SK-N-SH (cell line): ENCODE results near the gene PCDHGA1. TPM values are rescaled to one million over a fixed set of nuclear protein-coding genes. Genes with fewer than 3 reads are reported as not detected.
A peak's percentile ranks its signal among the peaks of the same experiment; 100 is the strongest.

Experiments
- CTCF ChIA-PET: fragments of 300-600, 350-600 bp; formaldehyde crosslinking; extraction: SDS; loops from one replicate; lab custom pipeline; 2021; lab: Yijun Ruan, JAX
- POLR2A ChIA-PET: fragments of 350-600 bp; sonication (Branson Sonifier 250); formaldehyde crosslinking; extraction: SDS; loops from one replicate; lab custom pipeline; 2020; ENCODE audit warnings: antibody characterized with exemption, inconsistent platforms; lab: Yijun Ruan, JAX
- DNase-seq: peaks from one replicate; pipeline ENCODE4 v3.0.0; 2012
- H2AFZ ChIP-seq: fragments of 200-600 bp; sonication (generic); 2 replicates; pipeline ENCODE4 v1.8.1; 2016; ENCODE audit warnings: antibody characterized with exemption, mild to moderate bottlenecking, low read depth
- H3F3A ChIP-seq: fragments of 200-600 bp; sonication (generic); replicated peaks from 2 replicates; pipeline ENCODE3; 2016; ENCODE audit warnings: antibody characterized with exemption, mild to moderate bottlenecking; ENCODE audit not compliant: insufficient read depth
- H3K27ac ChIP-seq, 2 experiments: fragments of 200-500 bp in 1 of 2; fragments of 200-600 bp in 1 of 2; sonication (Bioruptor generic) in 1 of 2; sonication (generic), shearing (Covaris generic) in 1 of 2; 2 replicates each; pipeline versions ENCODE4 v1.5.1 to v1.6.1; 2014 to 2016; ENCODE audit warnings: low read depth in 2 of 2, inconsistent platforms in 1 of 2, low read length in 1 of 2, mild to moderate bottlenecking in 1 of 2, mixed read lengths in 1 of 2
- H3K27me3 ChIP-seq: fragments of 200-600 bp; sonication (generic), shearing (Covaris generic); 2 replicates; pipeline ENCODE4 v1.6.1; 2016; ENCODE audit warnings: mixed run types; ENCODE audit not compliant: insufficient read depth
- H3K36me3 ChIP-seq, 2 experiments: fragments of 200-500 bp in 1 of 2; fragments of 200-600 bp in 1 of 2; sonication (Bioruptor generic) in 1 of 2; sonication (generic) in 1 of 2; replicated peaks in 1 of 2; 2 replicates each; pipeline versions ENCODE3 to v1.5.1; 2014 to 2016; ENCODE audit warnings: low read length in 1 of 2, mild to moderate bottlenecking in 1 of 2; ENCODE audit not compliant: insufficient read depth in 2 of 2, control insufficient read depth in 1 of 2
- H3K4me1 ChIP-seq, 2 experiments: fragments of 200-500 bp in 1 of 2; fragments of 200-600 bp in 1 of 2; sonication (Bioruptor generic) in 1 of 2; sonication (generic), shearing (Covaris generic) in 1 of 2; 2 replicates each; pipeline versions ENCODE4 v1.5.1 to v1.6.1; 2014 to 2016; ENCODE audit warnings: low read depth in 1 of 2, low read length in 1 of 2, mixed run types in 1 of 2; ENCODE audit not compliant: insufficient read depth in 2 of 2, control insufficient read depth in 1 of 2
- H3K4me2 ChIP-seq: fragments of 200-600 bp; sonication (generic), shearing (Covaris generic); 2 replicates; pipeline ENCODE4 v1.6.1; 2017; ENCODE audit warnings: mixed run types
- H3K4me3 ChIP-seq, 2 experiments: fragments of 200-500 bp in 1 of 2; fragments of 200-600 bp in 1 of 2; sonication (Bioruptor generic) in 1 of 2; sonication (generic), shearing (Covaris generic) in 1 of 2; 2 replicates each; pipeline versions ENCODE4 v1.5.1 to v1.8.1; 2014 to 2016; ENCODE audit warnings: low read depth in 2 of 2, inconsistent platforms in 1 of 2, low read length in 1 of 2, mild to moderate bottlenecking in 1 of 2, mixed read lengths in 1 of 2, moderate library complexity in 1 of 2
- H3K79me2 ChIP-seq: fragments of 200-600 bp; sonication (generic); 2 replicates; pipeline ENCODE4 v1.8.1; 2017; ENCODE audit warnings: mild to moderate bottlenecking; ENCODE audit not compliant: insufficient read depth
- H3K9ac ChIP-seq: fragments of 200-600 bp; sonication (generic); 2 replicates; pipeline ENCODE4 v1.6.1; 2017; ENCODE audit warnings: mixed run types
- H3K9me2 ChIP-seq: fragments of 200-600 bp; sonication (generic); 2 replicates; pipeline ENCODE4 v1.6.1; 2017; ENCODE audit warnings: mixed run types
- H3K9me3 ChIP-seq: fragments of 200-600 bp; sonication (generic); 2 replicates; pipeline ENCODE4 v1.6.1; 2017; ENCODE audit warnings: mixed run types, mild to moderate bottlenecking, moderate library complexity
- H4K20me1 ChIP-seq: fragments of 200-600 bp; sonication (generic); 2 replicates; pipeline ENCODE4 v1.6.1; 2017; ENCODE audit warnings: mild to moderate bottlenecking, mixed run types; ENCODE audit not compliant: insufficient read depth
- EP300 ChIP-seq, 2 experiments: IDR thresholded peaks; 2 replicates each; pipeline versions ENCODE4 v1.4.0 to v1.6.1; 2012; ENCODE audit warnings: borderline replicate concordance in 1 of 2, low read depth in 1 of 2, low read length in 1 of 2
- EZH2phosphoT487 ChIP-seq: fragments of 200-600 bp; sonication (generic); IDR thresholded peaks from 2 replicates; pipeline ENCODE4 v1.6.1; 2017; ENCODE audit warnings: low read depth, mixed run types, mild to moderate bottlenecking, antibody characterized with exemption, moderate library complexity, borderline replicate concordance
- FOSL2 ChIP-seq: IDR thresholded peaks from 2 replicates; pipeline ENCODE4 v1.4.0; 2012; ENCODE audit warnings: low read depth, mild to moderate bottlenecking, moderate library complexity, borderline replicate concordance
- FOXJ3 ChIP-seq: sonication (generic); formaldehyde crosslinking; IDR thresholded peaks from 2 replicates; pipeline ENCODE4 v1.5.1; 2020; ENCODE audit warnings: mild to moderate bottlenecking, missing genetic modification reagents
- FOXM1 ChIP-seq: IDR thresholded peaks from 2 replicates; pipeline ENCODE4 v1.4.0; 2012; ENCODE audit warnings: low read depth, mild to moderate bottlenecking
- JUND ChIP-seq: IDR thresholded peaks from 2 replicates; pipeline ENCODE4 v1.4.0; 2012
- MEF2A ChIP-seq: IDR thresholded peaks from 2 replicates; pipeline ENCODE4 v1.4.0; 2012; ENCODE audit warnings: low read depth, borderline replicate concordance
- NRF1 ChIP-seq: IDR thresholded peaks from 2 replicates; pipeline ENCODE4 v1.6.1; 2012; ENCODE audit warnings: low read depth, mild to moderate bottlenecking, low read length
- POLR2AphosphoS5 ChIP-seq: IDR thresholded peaks from 2 replicates; pipeline ENCODE4 v1.6.1; 2012; ENCODE audit warnings: low read depth, low read length
- RAD21 ChIP-seq: IDR thresholded peaks from 2 replicates; pipeline ENCODE4 v1.6.1; 2012; ENCODE audit warnings: mild to moderate bottlenecking, low read length
- RCOR1 ChIP-seq: fragments of 150-350 bp; IDR thresholded peaks from 2 replicates; pipeline ENCODE4 v1.6.1; 2017; ENCODE audit warnings: antibody characterized with exemption, low read length
- SMC3 ChIP-seq: IDR thresholded peaks from 2 replicates; pipeline ENCODE4 v1.6.1; 2012; ENCODE audit warnings: low read depth, low read length, improper control_type of control experiment
- TAF1 ChIP-seq: IDR thresholded peaks from 2 replicates; pipeline ENCODE4 v1.6.1; 2012; ENCODE audit warnings: low read depth, mild to moderate bottlenecking, low read length, moderate library complexity, borderline replicate concordance
- TCF12 ChIP-seq: IDR thresholded peaks from 2 replicates; pipeline ENCODE4 v1.4.0; 2012
- WGBS: methylation state at CpG from one replicate; pipeline ENCODE4 v1.1.6; 2017; ENCODE audit warnings: low lambda C conversion rate; 5-methylcytosine and 5-hydroxymethylcytosine counted together
- polyA plus RNA-seq, 3 experiments: library from polyadenylated mRNA; depleted of rRNA; stranded (reverse); fragments of >200 nt; gene quantifications; 2 replicates each; pipeline ENCODE4 v1.2.3, GENCODE V29; 2012
- TF ChIP-seq, protein P1 (sequence below): IDR thresholded peaks from 2 replicates; pipeline ENCODE4 v1.4.0; 2012; ENCODE audit warnings: low read depth
- TF ChIP-seq, protein P2 (sequence below): fragments of 200-600 bp; sonication (generic); IDR thresholded peaks from 2 replicates; pipeline ENCODE4 v1.6.1; 2017; ENCODE audit warnings: antibody characterized with exemption, mild to moderate bottlenecking, moderate library complexity
- TF ChIP-seq, protein P3 (sequence below): IDR thresholded peaks from 2 replicates; pipeline ENCODE4; 2012
- TF ChIP-seq, protein P4 (sequence below): IDR thresholded peaks from 2 replicates; pipeline ENCODE4 v1.4.0; 2012; ENCODE audit warnings: low read depth, borderline replicate concordance
- TF ChIP-seq, protein P5 (sequence below): IDR thresholded peaks from 2 replicates; pipeline ENCODE4 v1.4.0; 2012; ENCODE audit warnings: low read depth, borderline replicate concordance

Gene PCDHGA1
- polyA plus RNA-seq, 1 of the 3 experiments (the other 2 are of a cell fraction): 1.2 TPM

DNA sequence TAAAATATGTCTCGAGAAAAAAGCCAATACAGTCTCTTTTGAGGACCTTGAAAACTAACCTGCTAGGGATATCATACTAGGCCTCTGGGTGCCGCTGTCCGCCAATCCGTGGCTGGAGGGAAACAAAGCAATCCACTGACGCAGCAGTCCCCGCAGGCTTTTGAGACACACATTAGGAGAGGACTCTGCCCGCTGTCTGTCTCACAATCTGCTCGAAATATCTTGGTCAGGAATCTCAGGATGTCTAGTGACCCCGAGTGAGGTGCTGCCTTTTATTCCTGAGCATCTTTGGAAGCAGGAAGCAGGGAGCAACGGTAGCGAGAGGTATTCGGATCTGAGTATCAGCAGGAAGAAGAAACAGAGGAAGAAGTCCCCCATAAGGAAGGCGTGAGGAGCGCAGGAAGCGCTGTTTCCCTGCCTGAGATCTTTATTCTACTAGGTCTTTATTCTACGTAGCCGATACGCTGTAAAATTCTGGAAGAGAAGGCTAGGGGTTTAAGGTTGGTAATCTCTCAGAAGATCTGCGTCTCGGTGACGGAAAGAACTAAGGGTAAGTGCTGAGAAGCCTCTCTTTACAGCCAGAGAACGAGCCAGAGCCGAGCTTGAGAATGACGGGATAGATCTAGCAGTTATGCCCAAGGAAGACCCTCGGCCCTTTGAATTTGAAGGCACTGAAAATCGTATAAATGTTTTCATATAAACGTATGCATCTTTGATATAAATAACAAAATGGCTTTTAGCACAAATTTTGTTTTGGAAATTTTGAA lies 4.0 kb upstream of the PCDHGA1 start:
- 24% methylated on average over 27 of the region's 27 CpGs for WGBS
- no peaks in the 10 kb centered on the region for H4K20me1 ChIP-seq
- no peaks in the 10 kb centered on the region for H3K79me2 ChIP-seq
- H3F3A ChIP-seq: no peaks in the 10 kb centered on the region
- CTCF ChIA-PET: interaction anchor here (0.6 to 5.6 kb wide), 14 partner anchors 9 to 238 kb away, joined by 3 to 34 read pairs (median 4); partner anchors contain the start of genes PCDHB14, PCDHB4, PCDHGA5 and PCDHGB2
- no peaks in the 10 kb centered on the region for H3K27me3 ChIP-seq
- peak overlapping the region; percentile 54 for H3K9ac ChIP-seq
- peak overlapping the region; percentile 46 to 58 for H3K4me3 ChIP-seq
- no peaks in the 10 kb centered on the region; a peak in 1 of 4 replicates for H3K4me1 ChIP-seq
- peak overlapping the region; percentile 70; the same call in 1 of the 2 replicates for H2AFZ ChIP-seq
- peak; percentile 74 for DNase-seq
- H3K27ac ChIP-seq: peak overlapping the region; percentile 16 to 67; a peak in 3 of 4 replicates
- POLR2A ChIA-PET: no interaction called here
- TF ChIP-seq FOXM1 (no peak), EP300 (IDR thresholded peaks at IDR 0.05; ENCODE audit: borderline replicate concordance in 1 of 2, low read depth in 1 of 2, low read length in 1 of 2) (no peak), EZH2phosphoT487 (no peak), FOSL2 (no peak), NRF1 (no peak), RAD21 (peak; percentile 65), FOXJ3 (no peak), SMC3 (peak; percentile 22; the same call in 1 of the 2 replicates), POLR2AphosphoS5 (peak; percentile 44; the same call in 1 of the 2 replicates), RCOR1 (no peak), TCF12 (no peak), TAF1 (no peak), JUND (no peak), MEF2A (no peak)
- TF ChIP-seq, protein P1, sequence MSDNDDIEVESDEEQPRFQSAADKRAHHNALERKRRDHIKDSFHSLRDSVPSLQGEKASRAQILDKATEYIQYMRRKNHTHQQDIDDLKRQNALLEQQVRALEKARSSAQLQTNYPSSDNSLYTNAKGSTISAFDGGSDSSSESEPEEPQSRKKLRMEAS: peak; percentile 68; the same call in 1 of the 2 replicates
- TF ChIP-seq, protein P2, sequence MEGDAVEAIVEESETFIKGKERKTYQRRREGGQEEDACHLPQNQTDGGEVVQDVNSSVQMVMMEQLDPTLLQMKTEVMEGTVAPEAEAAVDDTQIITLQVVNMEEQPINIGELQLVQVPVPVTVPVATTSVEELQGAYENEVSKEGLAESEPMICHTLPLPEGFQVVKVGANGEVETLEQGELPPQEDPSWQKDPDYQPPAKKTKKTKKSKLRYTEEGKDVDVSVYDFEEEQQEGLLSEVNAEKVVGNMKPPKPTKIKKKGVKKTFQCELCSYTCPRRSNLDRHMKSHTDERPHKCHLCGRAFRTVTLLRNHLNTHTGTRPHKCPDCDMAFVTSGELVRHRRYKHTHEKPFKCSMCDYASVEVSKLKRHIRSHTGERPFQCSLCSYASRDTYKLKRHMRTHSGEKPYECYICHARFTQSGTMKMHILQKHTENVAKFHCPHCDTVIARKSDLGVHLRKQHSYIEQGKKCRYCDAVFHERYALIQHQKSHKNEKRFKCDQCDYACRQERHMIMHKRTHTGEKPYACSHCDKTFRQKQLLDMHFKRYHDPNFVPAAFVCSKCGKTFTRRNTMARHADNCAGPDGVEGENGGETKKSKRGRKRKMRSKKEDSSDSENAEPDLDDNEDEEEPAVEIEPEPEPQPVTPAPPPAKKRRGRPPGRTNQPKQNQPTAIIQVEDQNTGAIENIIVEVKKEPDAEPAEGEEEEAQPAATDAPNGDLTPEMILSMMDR: peak; percentile 56
- TF ChIP-seq, protein P3, sequence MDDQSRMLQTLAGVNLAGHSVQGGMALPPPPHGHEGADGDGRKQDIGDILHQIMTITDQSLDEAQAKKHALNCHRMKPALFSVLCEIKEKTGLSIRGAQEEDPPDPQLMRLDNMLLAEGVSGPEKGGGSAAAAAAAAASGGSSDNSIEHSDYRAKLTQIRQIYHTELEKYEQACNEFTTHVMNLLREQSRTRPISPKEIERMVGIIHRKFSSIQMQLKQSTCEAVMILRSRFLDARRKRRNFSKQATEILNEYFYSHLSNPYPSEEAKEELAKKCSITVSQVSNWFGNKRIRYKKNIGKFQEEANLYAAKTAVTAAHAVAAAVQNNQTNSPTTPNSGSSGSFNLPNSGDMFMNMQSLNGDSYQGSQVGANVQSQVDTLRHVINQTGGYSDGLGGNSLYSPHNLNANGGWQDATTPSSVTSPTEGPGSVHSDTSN: no peak
- TF ChIP-seq, protein P4, sequence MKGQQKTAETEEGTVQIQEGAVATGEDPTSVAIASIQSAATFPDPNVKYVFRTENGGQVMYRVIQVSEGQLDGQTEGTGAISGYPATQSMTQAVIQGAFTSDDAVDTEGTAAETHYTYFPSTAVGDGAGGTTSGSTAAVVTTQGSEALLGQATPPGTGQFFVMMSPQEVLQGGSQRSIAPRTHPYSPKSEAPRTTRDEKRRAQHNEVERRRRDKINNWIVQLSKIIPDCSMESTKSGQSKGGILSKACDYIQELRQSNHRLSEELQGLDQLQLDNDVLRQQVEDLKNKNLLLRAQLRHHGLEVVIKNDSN: no peak
- TF ChIP-seq, protein P5, sequence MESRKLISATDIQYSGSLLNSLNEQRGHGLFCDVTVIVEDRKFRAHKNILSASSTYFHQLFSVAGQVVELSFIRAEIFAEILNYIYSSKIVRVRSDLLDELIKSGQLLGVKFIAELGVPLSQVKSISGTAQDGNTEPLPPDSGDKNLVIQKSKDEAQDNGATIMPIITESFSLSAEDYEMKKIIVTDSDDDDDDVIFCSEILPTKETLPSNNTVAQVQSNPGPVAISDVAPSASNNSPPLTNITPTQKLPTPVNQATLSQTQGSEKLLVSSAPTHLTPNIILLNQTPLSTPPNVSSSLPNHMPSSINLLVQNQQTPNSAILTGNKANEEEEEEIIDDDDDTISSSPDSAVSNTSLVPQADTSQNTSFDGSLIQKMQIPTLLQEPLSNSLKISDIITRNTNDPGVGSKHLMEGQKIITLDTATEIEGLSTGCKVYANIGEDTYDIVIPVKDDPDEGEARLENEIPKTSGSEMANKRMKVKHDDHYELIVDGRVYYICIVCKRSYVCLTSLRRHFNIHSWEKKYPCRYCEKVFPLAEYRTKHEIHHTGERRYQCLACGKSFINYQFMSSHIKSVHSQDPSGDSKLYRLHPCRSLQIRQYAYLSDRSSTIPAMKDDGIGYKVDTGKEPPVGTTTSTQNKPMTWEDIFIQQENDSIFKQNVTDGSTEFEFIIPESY: no peak
- H3K9me3 ChIP-seq: no peaks in the 10 kb centered on the region; the same call in none of the 2 replicates
- peak overlapping the region; percentile 50 for H3K4me2 ChIP-seq
- H3K36me3 ChIP-seq: peaks cover 0 to 3% of the 10 kb centered on the region in 2 experiments
- no peaks in the 10 kb centered on the region for H3K9me2 ChIP-seq
